Measurements from ENCODE around the gene CAPN8.
"Not testable (repeated sequence)": the region's sequence is repeated elsewhere in the genome, so short reads cannot be mapped to it uniquely, and the experiment has no call there.

The CAPN8 gene

DNA sequence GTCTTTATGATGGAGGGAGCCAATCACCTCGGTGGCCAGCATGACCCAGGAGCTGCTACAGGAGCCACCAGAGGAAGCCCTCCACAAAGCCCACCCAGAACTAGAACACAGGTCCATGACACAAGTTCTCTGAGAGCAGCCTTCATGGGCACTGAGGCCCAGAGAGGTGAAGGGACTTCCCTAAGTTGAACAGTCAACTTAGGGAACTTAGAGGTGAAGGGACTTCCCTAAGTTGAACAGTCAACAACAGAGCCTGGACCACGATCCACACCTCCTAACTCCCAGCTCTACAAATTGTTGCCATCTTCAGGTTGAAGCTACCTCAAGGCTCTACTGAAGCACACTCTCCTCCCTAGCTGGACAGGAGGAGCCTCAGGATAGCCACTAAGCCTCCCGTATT, 139.5 kb downstream of the CAPN8 start:
- Mint-ChIP-seq H3K27me3 (peaks cover 9% of the 10 kb centered on the region), H3K4me1 (no peaks in the 10 kb centered on the region), H3K27ac (no peak overlapping the region), H3K36me3 (no peaks in the 10 kb centered on the region), H3K9me3 (peaks cover 6% of the 10 kb centered on the region), H3K4me3 (no peak overlapping the region)
- ATAC-seq (ENCODE audit: low read depth) (no peak), DNase-seq (ENCODE audit: low spot score in 2 of 2) (no peak)

DNA sequence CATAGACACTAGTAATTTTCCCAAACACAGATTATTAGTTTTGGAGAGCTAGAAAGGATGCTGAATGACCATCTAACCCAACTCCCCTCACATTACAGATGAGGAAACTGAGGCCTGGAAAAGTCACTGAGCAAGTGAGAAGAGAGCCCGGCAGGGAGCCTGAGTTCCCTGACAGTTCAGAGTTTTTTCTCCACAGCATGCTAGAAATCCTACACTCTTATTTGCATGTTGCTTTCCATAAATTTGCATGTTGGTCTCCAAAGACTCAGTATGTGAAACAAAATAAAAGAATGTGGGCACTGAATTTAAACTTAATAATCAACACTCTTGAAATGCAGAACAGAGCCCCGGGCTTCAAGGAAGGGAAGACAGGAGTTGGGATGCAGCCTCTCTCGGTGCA, 140.0 kb downstream of the CAPN8 start:
- H3K27me3 Mint-ChIP-seq, result peaks cover 9% of the 10 kb centered on the region
- ATAC-seq (ENCODE audit: low read depth), result no peak
- H3K9me3 Mint-ChIP-seq, result peaks cover 6% of the 10 kb centered on the region
- no peak overlapping the region for H3K27ac Mint-ChIP-seq
- H3K4me3 Mint-ChIP-seq, result no peak overlapping the region
- no peak for DNase-seq (ENCODE audit: low spot score in 2 of 2)
- no peaks in the 10 kb centered on the region for H3K36me3 Mint-ChIP-seq
- H3K4me1 Mint-ChIP-seq, result no peaks in the 10 kb centered on the region

DNA sequence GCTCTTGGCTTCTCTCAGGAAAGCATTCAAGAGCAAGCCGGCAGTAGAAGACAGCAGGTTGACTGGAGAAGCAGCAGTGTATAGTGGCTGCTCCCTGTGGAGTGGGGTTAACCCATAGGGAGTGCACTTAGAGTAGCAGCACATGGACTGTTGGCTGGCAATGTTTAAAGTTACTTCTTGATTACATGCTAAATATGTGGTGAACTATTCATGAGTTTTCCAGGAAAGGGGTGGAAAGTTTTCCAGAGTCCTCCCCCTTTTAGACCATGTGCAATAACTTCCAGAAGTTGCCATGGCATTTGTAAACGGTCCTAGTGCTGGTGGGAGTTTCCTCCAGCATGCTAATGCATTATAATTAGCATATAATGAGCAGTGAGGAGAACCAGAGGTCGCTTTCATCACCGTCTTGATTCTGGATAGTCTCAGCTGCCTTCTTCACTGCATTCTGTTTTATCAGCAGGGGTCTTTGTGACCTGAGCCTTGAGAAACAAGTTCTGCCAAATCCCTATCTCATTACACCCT, 140.5 kb downstream of the CAPN8 start:
- Mint-ChIP-seq H3K36me3 (no peaks in the 10 kb centered on the region), H3K9me3 (peaks cover 6% of the 10 kb centered on the region), H3K27ac (no peak overlapping the region), H3K4me1 (no peaks in the 10 kb centered on the region), H3K27me3 (peaks cover 9% of the 10 kb centered on the region), H3K4me3 (no peak overlapping the region)
- no peak for DNase-seq (ENCODE audit: low spot score in 2 of 2)
- ATAC-seq (ENCODE audit: low read depth), result no peak

DNA sequence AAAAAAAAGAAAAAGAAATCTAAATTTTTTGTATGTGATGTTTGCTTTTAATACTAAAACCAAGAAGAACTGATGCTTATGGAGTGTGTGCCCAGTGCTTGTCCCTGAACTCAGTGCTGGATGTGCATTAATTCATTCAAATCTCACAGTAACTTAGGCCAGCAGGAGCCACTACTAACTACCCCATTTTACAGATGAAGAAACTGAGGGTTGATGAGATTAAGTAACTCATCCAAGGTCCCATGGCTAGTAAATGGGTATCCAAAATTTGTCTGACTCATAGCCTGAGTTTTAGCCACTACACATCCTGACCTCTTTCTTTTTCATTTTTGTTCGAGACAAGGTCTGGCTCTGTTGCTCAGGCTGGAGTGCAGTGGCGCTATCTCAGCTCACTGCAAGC, 144.4 kb downstream of the CAPN8 start:
- Mint-ChIP-seq H3K4me1 (no peaks in the 10 kb centered on the region), H3K27me3 (peaks cover 7% of the 10 kb centered on the region), H3K4me3 (no peak overlapping the region), H3K9me3 (peaks cover 7% of the 10 kb centered on the region), H3K36me3 (no peaks in the 10 kb centered on the region), H3K27ac (no peak overlapping the region)
- ATAC-seq (ENCODE audit: low read depth) (no peak), DNase-seq (ENCODE audit: low spot score in 2 of 2) (no peak)

DNA sequence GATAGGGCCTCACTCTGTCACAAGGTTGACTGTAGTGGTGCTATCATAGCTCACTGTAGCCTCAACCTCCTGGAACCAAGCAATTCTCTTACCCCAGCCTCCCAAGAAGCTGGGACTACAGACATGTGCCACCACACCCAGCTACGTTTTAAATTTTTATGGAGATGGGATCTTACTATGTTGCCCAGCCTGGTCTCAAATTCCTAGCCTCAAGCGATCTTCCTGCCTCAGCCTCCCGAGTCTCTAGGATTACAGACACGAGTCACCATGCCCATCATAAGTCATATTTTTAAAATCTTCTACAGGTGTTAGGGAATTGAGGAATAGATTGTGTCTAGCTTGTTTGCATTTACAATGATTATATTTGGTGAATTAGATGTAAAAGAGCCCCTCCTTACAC, 145.3 kb downstream of the CAPN8 start:
- no peak overlapping the region for H3K4me3 Mint-ChIP-seq

DNA sequence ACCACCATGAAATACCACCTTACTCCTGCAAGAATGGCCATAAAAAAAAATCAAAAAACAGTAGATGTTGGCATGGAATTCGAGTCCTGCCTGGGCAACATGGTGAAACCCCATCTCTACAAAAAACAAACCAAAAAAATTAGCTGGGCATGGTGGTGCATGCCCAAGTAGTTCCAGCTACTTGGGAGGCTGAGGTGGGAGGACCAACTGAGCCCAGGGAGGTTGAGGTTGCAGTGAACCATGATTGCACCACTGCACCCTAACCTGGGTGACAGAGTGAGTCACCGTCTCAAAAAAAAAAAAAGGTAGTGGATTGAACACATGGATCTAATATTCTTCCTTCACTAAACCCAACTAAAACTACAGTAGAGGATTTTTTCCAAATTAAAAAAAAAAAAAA, 146.4 kb downstream of the CAPN8 start:
- no peak for DNase-seq (ENCODE audit: low spot score in 2 of 2)
- no peaks in the 10 kb centered on the region for H3K4me1 Mint-ChIP-seq
- peaks cover 7% of the 10 kb centered on the region for H3K9me3 Mint-ChIP-seq
- no peak for ATAC-seq (ENCODE audit: low read depth)
- no peak overlapping the region for H3K4me3 Mint-ChIP-seq
- no peaks in the 10 kb centered on the region for H3K36me3 Mint-ChIP-seq
- peaks cover 9% of the 10 kb centered on the region for H3K27me3 Mint-ChIP-seq
- H3K27ac Mint-ChIP-seq, result no peak overlapping the region

More for the DNA sequence above, 145.3 kb downstream of the CAPN8 start:
- Mint-ChIP-seq H3K9me3 (peaks cover 7% of the 10 kb centered on the region), H3K4me1 (no peaks in the 10 kb centered on the region), H3K27me3 (peaks cover 9% of the 10 kb centered on the region), H3K27ac (no peak overlapping the region), H3K36me3 (no peaks in the 10 kb centered on the region)
- no peak for DNase-seq (ENCODE audit: low spot score in 2 of 2)
- ATAC-seq (ENCODE audit: low read depth), result no peak

DNA sequence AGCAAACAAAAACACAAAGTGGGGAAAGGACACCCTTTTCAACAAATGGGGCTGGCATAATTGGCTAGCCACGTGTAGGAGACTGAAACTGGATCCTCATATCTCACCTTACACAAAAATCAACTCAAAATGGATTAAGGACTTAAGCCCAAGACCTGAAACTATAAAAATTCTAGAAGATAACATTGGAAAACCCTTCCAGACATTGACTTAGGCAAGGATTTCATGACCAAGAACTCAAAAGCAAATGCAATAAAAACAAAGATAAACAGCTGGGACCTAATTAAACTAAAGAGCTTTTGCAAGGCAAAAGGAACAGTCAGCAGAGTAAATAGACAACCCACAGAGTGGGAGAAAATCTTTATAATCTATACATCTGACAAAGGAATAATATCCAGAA, 146.9 kb downstream of the CAPN8 start:
- H3K4me3 Mint-ChIP-seq; H3K4me1 Mint-ChIP-seq; H3K27ac Mint-ChIP-seq; ATAC-seq (ENCODE audit: low read depth); H3K36me3 Mint-ChIP-seq; DNase-seq (ENCODE audit: low spot score in 2 of 2); H3K9me3 Mint-ChIP-seq: not testable (repeated sequence)
- peaks cover 10% of the 10 kb centered on the region for H3K27me3 Mint-ChIP-seq

DNA sequence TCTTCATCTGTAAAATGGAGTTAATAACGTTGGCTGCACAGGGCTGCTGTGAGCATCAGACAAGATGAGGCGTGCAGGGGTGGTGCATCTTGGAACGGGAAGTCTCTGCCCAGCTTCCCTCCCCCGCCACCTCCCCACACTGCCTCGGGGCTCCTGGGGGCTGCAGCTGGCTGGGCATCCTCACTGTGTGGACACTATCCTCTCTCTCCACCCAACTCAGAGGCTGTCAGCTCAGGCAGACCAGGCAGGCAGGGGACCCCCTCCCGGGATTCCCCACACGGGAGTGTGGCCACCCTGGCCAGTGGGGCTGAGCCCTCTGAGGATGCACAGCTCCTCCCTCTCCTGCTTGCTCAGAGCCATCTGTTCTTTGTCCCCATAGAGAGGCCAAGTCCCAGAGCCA, 149.6 kb downstream of the CAPN8 start:
- H3K4me1 Mint-ChIP-seq, result no peaks in the 10 kb centered on the region
- no peaks in the 10 kb centered on the region for H3K36me3 Mint-ChIP-seq
- peaks cover 8% of the 10 kb centered on the region for H3K27me3 Mint-ChIP-seq
- H3K4me3 Mint-ChIP-seq, result no peak overlapping the region
- ATAC-seq (ENCODE audit: low read depth) (no peak), DNase-seq (ENCODE audit: low spot score in 2 of 2) (no peak)
- H3K9me3 Mint-ChIP-seq, result peaks cover 7% of the 10 kb centered on the region
- no peak overlapping the region for H3K27ac Mint-ChIP-seq

DNA sequence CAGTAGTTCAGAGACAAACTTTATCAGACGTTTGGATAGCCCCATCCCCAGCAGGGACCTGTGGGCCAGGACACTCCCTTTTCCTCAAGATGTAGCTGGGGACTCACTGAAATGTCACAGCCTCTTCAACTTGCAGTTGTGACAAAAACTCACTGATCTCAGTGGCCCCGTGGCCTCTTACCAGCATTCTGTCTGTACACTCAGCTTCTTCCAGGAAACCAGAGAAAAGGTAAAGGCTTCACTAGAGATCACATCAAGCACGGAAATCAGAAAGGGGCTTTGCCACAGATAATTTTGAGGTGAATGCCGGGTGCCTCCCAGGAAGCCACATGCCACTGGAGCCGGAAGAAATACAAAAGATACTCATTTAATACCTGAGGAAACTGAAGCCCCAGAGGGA, 150.1 kb downstream of the CAPN8 start:
- no peaks in the 10 kb centered on the region for H3K4me1 Mint-ChIP-seq

DNA sequence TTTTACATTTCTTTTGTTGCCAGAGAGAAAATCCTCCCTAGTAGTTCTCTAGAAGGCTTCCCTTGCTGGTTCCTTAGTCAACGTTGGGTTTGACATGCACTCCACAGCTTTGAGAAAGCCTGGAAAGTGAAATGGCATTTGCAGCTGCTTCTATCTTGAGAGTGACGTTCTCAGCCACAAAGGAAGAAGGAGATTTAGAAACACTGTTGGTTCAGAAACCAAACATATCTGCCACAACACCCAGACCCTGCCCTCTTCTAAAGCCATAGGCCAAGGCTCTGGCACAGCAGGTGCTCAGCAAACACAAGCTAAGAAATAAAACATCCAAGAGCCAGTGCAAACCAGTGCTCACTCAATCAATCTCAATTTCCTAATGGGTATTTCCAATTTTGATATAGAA, 150.9 kb downstream of the CAPN8 start:
- H3K27ac Mint-ChIP-seq, result no peak overlapping the region
- no peak overlapping the region for H3K4me3 Mint-ChIP-seq
- peaks cover 8% of the 10 kb centered on the region for H3K9me3 Mint-ChIP-seq

More for the DNA sequence above, 150.1 kb downstream of the CAPN8 start:
- ATAC-seq (ENCODE audit: low read depth) (no peak), DNase-seq (ENCODE audit: low spot score in 2 of 2) (no peak)
- H3K27me3 Mint-ChIP-seq, result peaks cover 8% of the 10 kb centered on the region
- H3K36me3 Mint-ChIP-seq, result no peaks in the 10 kb centered on the region
- H3K27ac Mint-ChIP-seq, result no peak overlapping the region
- H3K4me3 Mint-ChIP-seq, result no peak overlapping the region
- H3K9me3 Mint-ChIP-seq, result peaks cover 7% of the 10 kb centered on the region

DNA sequence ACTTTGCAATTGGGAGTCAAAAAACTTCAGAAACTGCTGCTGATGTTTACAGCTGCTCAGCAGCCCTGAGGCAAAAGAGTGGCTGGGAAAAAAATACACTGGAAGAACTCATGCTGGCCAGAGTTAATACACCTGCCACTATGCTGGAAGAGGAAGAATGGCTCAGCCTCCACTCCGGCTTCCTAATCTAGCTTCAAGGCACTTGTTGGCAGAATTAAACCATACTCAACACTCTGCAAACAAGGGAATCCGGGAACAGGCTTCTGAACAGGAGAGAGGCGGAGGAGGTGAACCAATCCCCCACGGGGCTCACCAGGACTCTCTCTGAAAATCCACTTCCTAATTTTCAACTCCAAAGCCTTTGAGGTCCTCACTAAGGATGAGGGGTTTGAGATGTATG, 152.2 kb downstream of the CAPN8 start:
- DNase-seq (ENCODE audit: low spot score in 2 of 2), result no peak
- no peak overlapping the region for H3K27ac Mint-ChIP-seq
- H3K36me3 Mint-ChIP-seq, result no peaks in the 10 kb centered on the region
- peaks cover 6% of the 10 kb centered on the region for H3K27me3 Mint-ChIP-seq
- no peak for ATAC-seq (ENCODE audit: low read depth)
- H3K9me3 Mint-ChIP-seq, result peaks cover 3% of the 10 kb centered on the region
- H3K4me1 Mint-ChIP-seq, result no peaks in the 10 kb centered on the region
- no peak overlapping the region for H3K4me3 Mint-ChIP-seq

More for the DNA sequence above, 150.9 kb downstream of the CAPN8 start:
- ATAC-seq (ENCODE audit: low read depth) (no peak), DNase-seq (ENCODE audit: low spot score in 2 of 2) (no peak)
- H3K36me3 Mint-ChIP-seq, result no peaks in the 10 kb centered on the region
- H3K4me1 Mint-ChIP-seq, result no peaks in the 10 kb centered on the region
- H3K27me3 Mint-ChIP-seq, result peaks cover 6% of the 10 kb centered on the region

DNA sequence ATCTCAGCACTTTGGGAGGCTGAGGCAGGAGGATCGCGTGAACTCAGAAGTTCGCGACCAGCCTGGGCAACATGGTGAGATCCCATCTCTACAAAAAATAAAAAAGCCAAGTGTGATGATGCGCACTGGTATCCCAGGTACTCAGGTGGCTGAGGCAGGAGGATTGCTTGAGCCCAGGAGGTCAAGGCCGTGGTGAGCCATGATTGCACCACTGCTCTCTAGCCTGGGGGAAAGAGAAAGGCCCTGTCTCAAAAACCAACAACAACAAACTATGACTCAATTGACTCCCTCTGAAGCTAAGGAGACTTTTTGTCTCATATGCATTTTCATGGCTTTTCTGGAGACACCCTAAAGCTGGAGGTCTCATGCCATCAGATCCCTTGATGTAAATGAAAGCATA, 153.4 kb downstream of the CAPN8 start:
- no peak for DNase-seq (ENCODE audit: low spot score in 2 of 2)
- Mint-ChIP-seq H3K27me3 (peaks cover 8% of the 10 kb centered on the region), H3K4me1 (no peaks in the 10 kb centered on the region), H3K9me3 (peaks cover 3% of the 10 kb centered on the region), H3K27ac (no peak overlapping the region), H3K4me3 (no peak overlapping the region), H3K36me3 (no peaks in the 10 kb centered on the region)
- ATAC-seq (ENCODE audit: low read depth), result no peak

DNA sequence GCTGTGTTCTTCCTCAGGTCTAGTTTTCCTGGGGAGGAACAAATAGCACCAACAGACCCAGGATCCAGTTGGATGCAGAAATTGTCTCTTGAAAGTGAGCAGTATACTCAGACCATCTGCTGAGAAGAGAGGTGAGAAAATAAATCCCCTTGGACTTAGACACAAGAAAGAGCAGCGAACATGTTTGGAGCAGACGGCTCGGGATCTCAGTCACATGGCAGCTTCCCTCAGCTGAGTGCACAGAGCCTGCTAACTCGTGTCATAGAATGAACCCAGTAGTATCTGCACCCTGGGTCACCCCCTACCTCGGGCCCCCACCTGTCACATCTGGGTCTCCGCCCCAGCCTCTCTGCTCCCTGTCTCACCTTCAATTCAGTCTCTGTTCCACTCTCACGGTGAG, 156.7 kb downstream of the CAPN8 start:
- no peak overlapping the region for H3K4me3 Mint-ChIP-seq
- no peak for DNase-seq (ENCODE audit: low spot score in 2 of 2)
- no peaks in the 10 kb centered on the region for H3K4me1 Mint-ChIP-seq
- H3K27me3 Mint-ChIP-seq, result peaks cover 6% of the 10 kb centered on the region
- peaks cover 3% of the 10 kb centered on the region for H3K9me3 Mint-ChIP-seq
- H3K36me3 Mint-ChIP-seq, result no peaks in the 10 kb centered on the region
- no peak for ATAC-seq (ENCODE audit: low read depth)
- H3K27ac Mint-ChIP-seq, result no peak overlapping the region

DNA sequence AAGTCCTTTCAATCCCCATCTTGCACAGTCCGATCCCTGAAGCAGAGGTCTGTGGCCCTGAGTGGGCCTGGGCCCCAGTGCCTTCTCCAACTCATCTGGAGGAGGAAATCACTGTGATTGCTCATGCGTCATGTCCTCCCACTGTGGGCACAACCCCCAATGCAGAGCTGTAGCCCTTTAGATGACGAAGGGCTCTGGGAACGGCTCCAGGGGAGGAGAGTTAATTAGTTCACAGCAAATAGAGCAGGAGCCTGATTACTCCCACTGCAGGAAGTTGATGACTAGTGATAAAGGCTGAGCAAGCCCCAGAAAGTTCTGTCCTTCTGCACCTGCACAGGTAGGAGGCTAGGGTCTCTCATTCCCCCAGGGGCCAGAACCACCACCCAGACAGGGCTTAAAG, 160.8 kb downstream of the CAPN8 start:
- Mint-ChIP-seq H3K36me3 (no peaks in the 10 kb centered on the region), H3K27ac (no peak overlapping the region), H3K4me1 (no peaks in the 10 kb centered on the region), H3K27me3 (peaks cover 7% of the 10 kb centered on the region), H3K9me3 (no peaks in the 10 kb centered on the region), H3K4me3 (no peak overlapping the region)
- ATAC-seq (ENCODE audit: low read depth) (no peak), DNase-seq (ENCODE audit: low spot score in 2 of 2) (no peak)

DNA sequence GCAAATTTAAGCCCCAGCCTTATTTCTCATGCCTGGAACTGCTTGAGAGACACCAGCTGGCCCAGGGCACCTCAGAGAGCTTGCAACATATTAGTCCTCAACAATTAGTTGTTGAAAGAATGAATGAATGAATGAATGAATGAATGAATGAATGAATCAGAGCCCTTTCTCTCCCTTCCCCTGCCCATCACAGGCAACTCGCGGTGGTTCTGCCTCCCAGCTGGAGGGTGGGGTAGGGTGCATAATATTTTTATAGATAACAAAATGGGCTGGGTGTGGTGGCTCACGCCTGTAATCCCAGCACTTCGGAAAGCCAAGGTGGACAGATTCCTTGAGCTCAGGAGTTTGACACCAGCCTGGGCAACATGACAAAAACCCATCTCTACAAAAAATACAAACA, 162.2 kb downstream of the CAPN8 start:
- Mint-ChIP-seq H3K36me3 (no peaks in the 10 kb centered on the region), H3K9me3 (peaks cover under 1% of the 10 kb centered on the region), H3K4me1 (peaks cover under 1% of the 10 kb centered on the region), H3K27ac (no peak overlapping the region), H3K27me3 (peaks cover 6% of the 10 kb centered on the region), H3K4me3 (no peak overlapping the region)
- ATAC-seq (ENCODE audit: low read depth), result no peak
- DNase-seq (ENCODE audit: low spot score in 2 of 2), result no peak
